HepG2 (cell line): ENCODE results near the gene CEP131. TPM values are rescaled to one million over a fixed set of nuclear protein-coding genes. Genes with fewer than 3 reads are reported as not detected.

ENCODE experiments used
- ATF5 ChIP-seq: sonication (generic); formaldehyde crosslinking; IDR thresholded peaks from 2 replicates; pipeline ENCODE4 v1.4.0; 2020; ENCODE audit warnings: mild to moderate bottlenecking, low read depth, missing genetic modification reagents
- ELF1 ChIP-seq: sonication (generic); formaldehyde crosslinking; IDR thresholded peaks from 2 replicates; pipeline ENCODE4 v1.4.0; 2020; ENCODE audit warnings: missing genetic modification reagents
- ISL2 ChIP-seq: sonication (generic); formaldehyde crosslinking; IDR thresholded peaks from 2 replicates; pipeline ENCODE4 v1.5.0; 2020; ENCODE audit warnings: missing genetic modification reagents
- MXD1 ChIP-seq: sonication (generic); formaldehyde crosslinking; IDR thresholded peaks from 2 replicates; pipeline ENCODE4 v1.4.0; 2020; ENCODE audit warnings: mild to moderate bottlenecking, missing genetic modification reagents
- SNAI1 ChIP-seq: sonication (generic); formaldehyde crosslinking; IDR thresholded peaks from 2 replicates; pipeline ENCODE4 v1.5.0; 2020; ENCODE audit warnings: mild to moderate bottlenecking, missing genetic modification reagents, borderline replicate concordance
- TCF7 ChIP-seq: sonication (generic); IDR thresholded peaks from 2 replicates; pipeline ENCODE4 v1.6.1; 2016; ENCODE audit warnings: antibody characterized with exemption, low read depth
- ZBTB20 ChIP-seq: sonication (generic); formaldehyde crosslinking; IDR thresholded peaks from 2 replicates; pipeline ENCODE4 v1.8.1; 2023; ENCODE audit warnings: missing genetic modification reagents, low read depth, mild to moderate bottlenecking, borderline replicate concordance
- ZFP36L2 ChIP-seq: sonication (generic); formaldehyde crosslinking; IDR thresholded peaks from 2 replicates; pipeline ENCODE4 v1.4.0; 2020; ENCODE audit warnings: missing genetic modification reagents
- ZFP62 ChIP-seq: sonication (generic); formaldehyde crosslinking; IDR thresholded peaks from 2 replicates; pipeline ENCODE4 v1.4.0; 2020; ENCODE audit warnings: missing genetic modification reagents
- ZNF207 ChIP-seq: fragments of 450-650 bp; IDR thresholded peaks from 2 replicates; pipeline ENCODE4 v1.6.1; 2016; ENCODE audit warnings: antibody characterized with exemption, borderline replicate concordance
- ZNF329 ChIP-seq: sonication (generic); formaldehyde crosslinking; IDR thresholded peaks from 2 replicates; pipeline ENCODE4 v1.9.0; 2021; ENCODE audit warnings: low read depth, mild to moderate bottlenecking, missing genetic modification reagents
- ZNF546 ChIP-seq: sonication (generic); formaldehyde crosslinking; conservative IDR thresholded peaks from 2 replicates; pipeline ENCODE4 v1.8.1; 2023; ENCODE audit warnings: mild to moderate bottlenecking, missing genetic modification reagents
- ZNF703 ChIP-seq: sonication (generic); formaldehyde crosslinking; IDR thresholded peaks from 2 replicates; pipeline ENCODE4 v1.5.1; 2020; ENCODE audit warnings: missing genetic modification reagents, mild to moderate bottlenecking, moderate library complexity, borderline replicate concordance
- ZNF768 ChIP-seq: sonication (generic); formaldehyde crosslinking; IDR thresholded peaks from 2 replicates; pipeline ENCODE4 v1.4.0; 2020; ENCODE audit warnings: missing genetic modification reagents
- ZNF878 ChIP-seq: sonication (generic); formaldehyde crosslinking; IDR thresholded peaks from 2 replicates; pipeline ENCODE4 v1.8.1; 2023; ENCODE audit warnings: mild to moderate bottlenecking, missing genetic modification reagents, moderate library complexity
- ZSCAN22 ChIP-seq: sonication (generic); formaldehyde crosslinking; IDR thresholded peaks from 2 replicates; pipeline ENCODE4 v1.4.0; 2020; ENCODE audit warnings: mild to moderate bottlenecking, missing genetic modification reagents
- polyA plus RNA-seq, 8 experiments: library from polyadenylated mRNA; depleted of rRNA in 3 of 8; stranded (reverse) in 7 of 8; unstranded in 1 of 8; fragments of >200 nt; fragmentation: Illumina TruSeq in 4 of 8; extraction: Trizol in 4 of 8; gene quantifications; 2 replicates each; pipeline versions ENCODE4 v1.2.1 to v1.2.3, GENCODE V29; 2011 to 2016; ENCODE audit warnings: low read depth in 4 of 8, missing spikeins in 1 of 8, mixed read lengths in 1 of 8; ENCODE audit not compliant: insufficient read depth in 1 of 8
- total RNA-seq, 5 experiments: library from RNA; depleted of rRNA; stranded (reverse); fragments of >200 nt; fragmentation: Illumina TruSeq; extraction: Trizol; gene quantifications; 2 replicates each; pipeline ENCODE4 v1.2.3, GENCODE V29; 2016; ENCODE audit warnings: low read depth in 1 of 5
- TF ChIP-seq, protein P1 (sequence below): sonication (generic); formaldehyde crosslinking; IDR thresholded peaks from 2 replicates; pipeline ENCODE4 v1.9.0; 2021; ENCODE audit warnings: missing genetic modification reagents, borderline replicate concordance
- TF ChIP-seq, protein P2 (sequence below): IDR thresholded peaks from 2 replicates; pipeline ENCODE4 v1.6.1; 2012; ENCODE audit warnings: low read length, improper control_type of control experiment
- TF ChIP-seq, protein P3 (sequence below): sonication (generic); formaldehyde crosslinking; IDR thresholded peaks from 2 replicates; pipeline ENCODE4 v1.5.0; 2020; ENCODE audit warnings: missing genetic modification reagents
- TF ChIP-seq, protein P4 (sequence below): sonication (generic); formaldehyde crosslinking; conservative IDR thresholded peaks from 2 replicates; pipeline ENCODE4 v1.4.0; 2020; ENCODE audit warnings: missing genetic modification reagents

CEP131 gene
- total and polyA plus RNA-seq, 2 of the 13 experiments (the other 11 are each of a cell fraction or from before 2014, with no cell fraction given): 5.0 to 16.8 TPM

- no peak for TF ChIP-seq ATF5
- no peak for TF ChIP-seq ZFP62
- no peak for TF ChIP-seq TCF7
- TF ChIP-seq ZFP36L2 (CRISPR knock-in tag): no peak
- TF ChIP-seq ISL2 (CRISPR knock-in tag): no peak
- no peak for TF ChIP-seq SNAI1
- TF ChIP-seq, protein P1, sequence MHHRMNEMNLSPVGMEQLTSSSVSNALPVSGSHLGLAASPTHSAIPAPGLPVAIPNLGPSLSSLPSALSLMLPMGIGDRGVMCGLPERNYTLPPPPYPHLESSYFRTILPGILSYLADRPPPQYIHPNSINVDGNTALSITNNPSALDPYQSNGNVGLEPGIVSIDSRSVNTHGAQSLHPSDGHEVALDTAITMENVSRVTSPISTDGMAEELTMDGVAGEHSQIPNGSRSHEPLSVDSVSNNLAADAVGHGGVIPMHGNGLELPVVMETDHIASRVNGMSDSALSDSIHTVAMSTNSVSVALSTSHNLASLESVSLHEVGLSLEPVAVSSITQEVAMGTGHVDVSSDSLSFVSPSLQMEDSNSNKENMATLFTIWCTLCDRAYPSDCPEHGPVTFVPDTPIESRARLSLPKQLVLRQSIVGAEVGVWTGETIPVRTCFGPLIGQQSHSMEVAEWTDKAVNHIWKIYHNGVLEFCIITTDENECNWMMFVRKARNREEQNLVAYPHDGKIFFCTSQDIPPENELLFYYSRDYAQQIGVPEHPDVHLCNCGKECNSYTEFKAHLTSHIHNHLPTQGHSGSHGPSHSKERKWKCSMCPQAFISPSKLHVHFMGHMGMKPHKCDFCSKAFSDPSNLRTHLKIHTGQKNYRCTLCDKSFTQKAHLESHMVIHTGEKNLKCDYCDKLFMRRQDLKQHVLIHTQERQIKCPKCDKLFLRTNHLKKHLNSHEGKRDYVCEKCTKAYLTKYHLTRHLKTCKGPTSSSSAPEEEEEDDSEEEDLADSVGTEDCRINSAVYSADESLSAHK (CRISPR knock-in tag): no peak
- no peak for TF ChIP-seq ZNF703 (CRISPR knock-in tag)
- no peak for TF ChIP-seq ZBTB20 (CRISPR knock-in tag)
- TF ChIP-seq ZSCAN22 (CRISPR knock-in tag): no peak
- no peak for TF ChIP-seq ZNF768
- TF ChIP-seq, protein P2, sequence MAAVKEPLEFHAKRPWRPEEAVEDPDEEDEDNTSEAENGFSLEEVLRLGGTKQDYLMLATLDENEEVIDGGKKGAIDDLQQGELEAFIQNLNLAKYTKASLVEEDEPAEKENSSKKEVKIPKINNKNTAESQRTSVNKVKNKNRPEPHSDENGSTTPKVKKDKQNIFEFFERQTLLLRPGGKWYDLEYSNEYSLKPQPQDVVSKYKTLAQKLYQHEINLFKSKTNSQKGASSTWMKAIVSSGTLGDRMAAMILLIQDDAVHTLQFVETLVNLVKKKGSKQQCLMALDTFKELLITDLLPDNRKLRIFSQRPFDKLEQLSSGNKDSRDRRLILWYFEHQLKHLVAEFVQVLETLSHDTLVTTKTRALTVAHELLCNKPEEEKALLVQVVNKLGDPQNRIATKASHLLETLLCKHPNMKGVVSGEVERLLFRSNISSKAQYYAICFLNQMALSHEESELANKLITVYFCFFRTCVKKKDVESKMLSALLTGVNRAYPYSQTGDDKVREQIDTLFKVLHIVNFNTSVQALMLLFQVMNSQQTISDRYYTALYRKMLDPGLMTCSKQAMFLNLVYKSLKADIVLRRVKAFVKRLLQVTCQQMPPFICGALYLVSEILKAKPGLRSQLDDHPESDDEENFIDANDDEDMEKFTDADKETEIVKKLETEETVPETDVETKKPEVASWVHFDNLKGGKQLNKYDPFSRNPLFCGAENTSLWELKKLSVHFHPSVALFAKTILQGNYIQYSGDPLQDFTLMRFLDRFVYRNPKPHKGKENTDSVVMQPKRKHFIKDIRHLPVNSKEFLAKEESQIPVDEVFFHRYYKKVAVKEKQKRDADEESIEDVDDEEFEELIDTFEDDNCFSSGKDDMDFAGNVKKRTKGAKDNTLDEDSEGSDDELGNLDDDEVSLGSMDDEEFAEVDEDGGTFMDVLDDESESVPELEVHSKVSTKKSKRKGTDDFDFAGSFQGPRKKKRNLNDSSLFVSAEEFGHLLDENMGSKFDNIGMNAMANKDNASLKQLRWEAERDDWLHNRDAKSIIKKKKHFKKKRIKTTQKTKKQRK: no peak
- TF ChIP-seq ZNF546 (CRISPR knock-in tag): no peak
- no peak for TF ChIP-seq ZNF878
- TF ChIP-seq, protein P3, sequence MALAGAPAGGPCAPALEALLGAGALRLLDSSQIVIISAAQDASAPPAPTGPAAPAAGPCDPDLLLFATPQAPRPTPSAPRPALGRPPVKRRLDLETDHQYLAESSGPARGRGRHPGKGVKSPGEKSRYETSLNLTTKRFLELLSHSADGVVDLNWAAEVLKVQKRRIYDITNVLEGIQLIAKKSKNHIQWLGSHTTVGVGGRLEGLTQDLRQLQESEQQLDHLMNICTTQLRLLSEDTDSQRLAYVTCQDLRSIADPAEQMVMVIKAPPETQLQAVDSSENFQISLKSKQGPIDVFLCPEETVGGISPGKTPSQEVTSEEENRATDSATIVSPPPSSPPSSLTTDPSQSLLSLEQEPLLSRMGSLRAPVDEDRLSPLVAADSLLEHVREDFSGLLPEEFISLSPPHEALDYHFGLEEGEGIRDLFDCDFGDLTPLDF (CRISPR knock-in tag): no peak
- TF ChIP-seq, protein P4, sequence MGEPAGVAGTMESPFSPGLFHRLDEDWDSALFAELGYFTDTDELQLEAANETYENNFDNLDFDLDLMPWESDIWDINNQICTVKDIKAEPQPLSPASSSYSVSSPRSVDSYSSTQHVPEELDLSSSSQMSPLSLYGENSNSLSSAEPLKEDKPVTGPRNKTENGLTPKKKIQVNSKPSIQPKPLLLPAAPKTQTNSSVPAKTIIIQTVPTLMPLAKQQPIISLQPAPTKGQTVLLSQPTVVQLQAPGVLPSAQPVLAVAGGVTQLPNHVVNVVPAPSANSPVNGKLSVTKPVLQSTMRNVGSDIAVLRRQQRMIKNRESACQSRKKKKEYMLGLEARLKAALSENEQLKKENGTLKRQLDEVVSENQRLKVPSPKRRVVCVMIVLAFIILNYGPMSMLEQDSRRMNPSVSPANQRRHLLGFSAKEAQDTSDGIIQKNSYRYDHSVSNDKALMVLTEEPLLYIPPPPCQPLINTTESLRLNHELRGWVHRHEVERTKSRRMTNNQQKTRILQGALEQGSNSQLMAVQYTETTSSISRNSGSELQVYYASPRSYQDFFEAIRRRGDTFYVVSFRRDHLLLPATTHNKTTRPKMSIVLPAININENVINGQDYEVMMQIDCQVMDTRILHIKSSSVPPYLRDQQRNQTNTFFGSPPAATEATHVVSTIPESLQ (CRISPR knock-in tag): no peak
- TF ChIP-seq ZNF329 (CRISPR knock-in tag): no peak
- TF ChIP-seq MXD1 (CRISPR knock-in tag): no peak
- TF ChIP-seq ZNF207: no peak
- no peak for TF ChIP-seq ELF1
Observed at GRCh38 chr17:81245024-81245664, 22.4 kb upstream of the CEP131 start (continued).
